Glomerular visceral epithelial cell (primary cell): Measurements from ENCODE around the gene IFIT5.
"Not testable (repeated sequence)": the region's sequence is repeated elsewhere in the genome, so short reads cannot be mapped to it uniquely, and the experiment has no call there.

Experiments used
- DNase-seq: peaks from one replicate; pipeline ENCODE4 v3.0.0-alpha.2; 2016; ENCODE audit errors: extremely low spot score

Gene IFIT5

GRCh38 chr10:89431977-89432376 lies 17.6 kb downstream of the IFIT5 start:
- peak; percentile 76 for DNase-seq

GRCh38 chr10:89438525-89438924 lies 24.2 kb downstream of the IFIT5 start:
- no peak for DNase-seq

GRCh38 chr10:89440226-89441009 lies 26.1 kb downstream of the IFIT5 start:
- no peak for DNase-seq

GRCh38 chr10:89442289-89442688 lies 27.9 kb downstream of the IFIT5 start:
- DNase-seq, result no peak

- not testable (repeated sequence) for DNase-seq
Measured at GRCh38 chr10:89444819-89445218, 30.5 kb downstream of the IFIT5 start.

- DNase-seq, result no peak
Measured at GRCh38 chr10:89450901-89451300, 36.5 kb downstream of the IFIT5 start.

GRCh38 chr10:89452193-89452592 lies 37.8 kb downstream of the IFIT5 start:
- no peak for DNase-seq

- no peak for DNase-seq
Measured at GRCh38 chr10:89454561-89455347, 40.4 kb downstream of the IFIT5 start.

GRCh38 chr10:89458291-89458690 lies 43.9 kb downstream of the IFIT5 start:
- DNase-seq, result peak; percentile 49

GRCh38 chr10:89458784-89459183 lies 44.4 kb downstream of the IFIT5 start:
- DNase-seq, result no peak

GRCh38 chr10:89463846-89464537 lies 49.6 kb downstream of the IFIT5 start:
- DNase-seq, result no peak

- DNase-seq, result no peak
Measured at GRCh38 chr10:89465196-89465595, 50.8 kb downstream of the IFIT5 start.

GRCh38 chr10:89466599-89467035 lies 52.2 kb downstream of the IFIT5 start:
- DNase-seq, result peak; percentile 57

- no peak for DNase-seq
Measured at GRCh38 chr10:89468191-89468965, 54.0 kb downstream of the IFIT5 start.

GRCh38 chr10:89469517-89469916 lies 55.1 kb downstream of the IFIT5 start:
- no peak for DNase-seq
